HCT116 (cell line): Measurements from ENCODE around the gene LSS. TPM values are rescaled to one million over a fixed set of nuclear protein-coding genes. Genes with fewer than 3 reads are reported as not detected.

ENCODE experiments used
- ATAC-seq: fragments of 200-7000 bp; cut with Tn5 transposase; 2 replicates; pipeline ENCODE4 v1.9.1; 2020; ENCODE audit warnings: mild to moderate bottlenecking, moderate library complexity
- BruUV-seq: library from RNA; stranded (reverse); fragments of 400-500 nt; replicated peaks from 2 replicates; lab custom pipeline; 2021; lab: Mats Ljungman, UMichigan
- CTCF ChIA-PET: fragments of 300-600 bp; sonication (Branson Sonifier 250); formaldehyde crosslinking; loops from one replicate; lab custom pipeline; 2021; ENCODE audit warnings: antibody characterized with exemption; lab: Charles Lee
- POLR2A ChIA-PET: fragments of 300-600, 350-600 bp; sonication (Branson Sonifier 250); formaldehyde crosslinking; loops from one replicate; lab custom pipeline; 2021; ENCODE audit warnings: antibody characterized with exemption; lab: Charles Lee
- RAD21 ChIA-PET, 2 experiments: fragments of 300-600 bp; sonication (Branson Sonifier 250); formaldehyde crosslinking; loops; one replicate each; lab custom pipeline; 2023; ENCODE audit warnings: low total read pairs in 2 of 2; ENCODE audit not compliant: uncharacterized antibody in 2 of 2, unreplicated experiment in 2 of 2, low non-redundant PET in 1 of 2; lab: Charles Lee
- DNase-seq: peaks from one replicate; pipeline ENCODE4 v3.0.0-alpha.2; 2010; ENCODE audit warnings: low read depth, low spot score
- H2AFZ ChIP-seq: fragments of 200-600 bp; shearing (Covaris generic), sonication (generic); 2 replicates; pipeline ENCODE4 v1.6.1; 2017; ENCODE audit warnings: low read depth, mixed run types, mixed read lengths, antibody characterized with exemption, low read length; ENCODE audit not compliant: poor library complexity, severe bottlenecking
- H3K27ac ChIP-seq: 2 replicates; pipeline ENCODE4 v1.5.1; 2012; ENCODE audit warnings: low read depth, low read length
- H3K27me3 ChIP-seq: fragments of 200-600 bp; sonication (generic); 2 replicates; pipeline ENCODE4 v1.6.1; 2016; ENCODE audit warnings: mixed run types, low read length, mixed read lengths; ENCODE audit not compliant: insufficient read depth
- H3K36me3 ChIP-seq, 2 experiments: fragments of 200-500 bp in 1 of 2; fragments of 200-600 bp in 1 of 2; sonication (Bioruptor generic) in 1 of 2; sonication (generic) in 1 of 2; 2 replicates each; pipeline versions ENCODE4 v1.5.1 to v1.6.1; 2014 to 2016; ENCODE audit warnings: low read length in 2 of 2, inconsistent platforms in 1 of 2, mixed read lengths in 1 of 2, mixed run types in 1 of 2; ENCODE audit not compliant: insufficient read depth in 2 of 2, control insufficient read depth in 1 of 2
- H3K4me1 ChIP-seq, 2 experiments: fragments of 200-600 bp in 1 of 2; sonication (generic) in 1 of 2; 2 replicates each; pipeline versions ENCODE4 v1.5.1 to v1.6.1; 2012 to 2017; ENCODE audit warnings: low read length in 2 of 2, inconsistent platforms in 1 of 2, mild to moderate bottlenecking in 1 of 2, mixed read lengths in 1 of 2, mixed run types in 1 of 2, moderate library complexity in 1 of 2; ENCODE audit not compliant: insufficient read depth in 2 of 2, control insufficient read depth in 1 of 2
- H3K4me2 ChIP-seq: fragments of 200-600 bp; sonication (generic); 2 replicates; pipeline ENCODE4 v1.6.1; 2017; ENCODE audit warnings: mixed run types, low read length, mixed read lengths
- H3K4me3 ChIP-seq, 2 experiments: fragments of 200-600 bp in 1 of 2; sonication (generic) in 1 of 2; replicated peaks in 1 of 2; 2 replicates each; pipeline ENCODE4 v1.5.1; 2011 to 2016; ENCODE audit warnings: low read length in 2 of 2, control low read depth in 1 of 2, low read depth in 1 of 2, mild to moderate bottlenecking in 1 of 2, mixed read lengths in 1 of 2, mixed run types in 1 of 2
- H3K79me2 ChIP-seq: fragments of 200-600 bp; sonication (generic); 2 replicates; pipeline ENCODE4 v1.6.1; 2017; ENCODE audit warnings: mild to moderate bottlenecking, mixed run types, low read length, moderate library complexity, mixed read lengths; ENCODE audit not compliant: insufficient read depth
- H3K9ac ChIP-seq: fragments of 200-600 bp; sonication (generic); 2 replicates; pipeline ENCODE4 v1.6.1; 2016; ENCODE audit warnings: low read length, mixed read lengths
- H3K9me2 ChIP-seq: fragments of 200-600 bp; sonication (generic), shearing (Covaris generic); 2 replicates; pipeline ENCODE4 v1.6.1; 2017; ENCODE audit warnings: mixed run types, mild to moderate bottlenecking, moderate library complexity; ENCODE audit not compliant: insufficient read depth
- H3K9me3 ChIP-seq, 2 experiments: fragments of 200-500 bp in 1 of 2; fragments of 200-600 bp in 1 of 2; sonication (Bioruptor generic) in 1 of 2; sonication (generic) in 1 of 2; 2 replicates each; pipeline ENCODE4 v1.6.1; 2014 to 2017; ENCODE audit warnings: low read length in 2 of 2, mixed read lengths in 2 of 2, inconsistent platforms in 1 of 2, low read depth in 1 of 2, mild to moderate bottlenecking in 1 of 2, mixed run types in 1 of 2, moderate library complexity in 1 of 2; ENCODE audit not compliant: control insufficient read depth in 1 of 2, insufficient read depth in 1 of 2
- H4K20me1 ChIP-seq: fragments of 200-600 bp; sonication (generic), shearing (Covaris generic); 2 replicates; pipeline ENCODE4 v1.6.1; 2017; ENCODE audit warnings: mixed run types, mild to moderate bottlenecking, moderate library complexity; ENCODE audit not compliant: insufficient read depth
- CBX3 ChIP-seq: IDR thresholded peaks from 2 replicates; pipeline ENCODE4 v1.6.1; 2012; ENCODE audit warnings: low read depth
- ELF1 ChIP-seq: IDR thresholded peaks from 2 replicates; pipeline ENCODE4 v1.6.1; 2012; ENCODE audit warnings: low read depth, borderline replicate concordance
- EZH2 ChIP-seq: fragments of 200-600 bp; sonication (generic); IDR thresholded peaks from 2 replicates; pipeline ENCODE4 v1.6.1; 2017; ENCODE audit warnings: antibody characterized with exemption, mixed run types
- JUND ChIP-seq: IDR thresholded peaks from 2 replicates; pipeline ENCODE4 v1.6.1; 2012
- POLR2AphosphoS5 ChIP-seq: IDR thresholded peaks from 2 replicates; pipeline ENCODE4 v1.6.1; 2011; ENCODE audit warnings: mild to moderate bottlenecking, low read depth, low read length, moderate library complexity
- RAD21 ChIP-seq: IDR thresholded peaks from 2 replicates; pipeline ENCODE4 v1.6.1; 2012; ENCODE audit warnings: low read depth, mild to moderate bottlenecking
- SP1 ChIP-seq: IDR thresholded peaks from 2 replicates; pipeline ENCODE4 v1.6.1; 2012; ENCODE audit warnings: low read depth
- TCF7L2 ChIP-seq: IDR thresholded peaks from 2 replicates; pipeline ENCODE4 v1.7.0; 2011; ENCODE audit warnings: borderline replicate concordance, inconsistent platforms; ENCODE audit not compliant: insufficient read depth, insufficient read length; ENCODE audit errors: extremely low read depth
- intact Hi-C: fragments of 100-400 bp; cut with micrococcal nuclease; formaldehyde crosslinking; loops from 2 replicates; pipeline ENCODE4 v1.10.0; 2022
- total RNA-seq: library from RNA; stranded (reverse); gene quantifications from one replicate; pipeline ENCODE4 v1.2.1, GENCODE V29; 2021; ENCODE audit not compliant: unreplicated experiment
- TF ChIP-seq, protein P1 (sequence below): IDR thresholded peaks from 2 replicates; pipeline ENCODE4 v1.6.1; 2011; ENCODE audit warnings: mild to moderate bottlenecking, low read length, moderate library complexity; ENCODE audit not compliant: insufficient replicate concordance; ENCODE audit errors: extremely low read depth
- TF ChIP-seq, protein P2 (sequence below): IDR thresholded peaks from 2 replicates; pipeline ENCODE4 v1.6.1; 2012

LSS gene
- total RNA-seq, 1 experiment from 2014 or later: 44.7 TPM

DNA sequence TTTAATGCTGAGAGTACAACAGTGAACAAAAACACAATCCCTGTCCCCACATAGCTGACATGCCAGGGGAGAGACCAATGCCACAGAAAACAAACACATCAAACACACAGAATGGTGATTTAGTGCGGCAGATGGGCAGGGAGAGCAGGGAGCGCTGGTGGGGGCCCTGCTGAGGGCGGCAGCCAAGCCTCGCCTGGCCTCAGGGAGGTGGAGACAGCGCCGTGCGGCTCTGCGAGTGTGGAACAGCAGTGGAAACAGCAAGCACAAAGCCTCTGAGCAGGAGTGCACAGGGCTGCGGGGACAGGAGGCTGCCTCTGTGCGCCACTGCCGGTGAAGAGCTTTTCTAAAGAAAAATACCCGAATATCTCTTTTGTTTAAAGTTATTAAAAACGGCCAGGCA, 39.8 kb upstream of the LSS start:
- Histone ChIP-seq H3K9me2 (no peaks in the 10 kb centered on the region), H3K9ac (no peak overlapping the region), H2AFZ (no peak overlapping the region), H3K4me2 (no peak overlapping the region), H3K27ac (no peak overlapping the region), H3K4me3 (no peak overlapping the region), H3K79me2 (no peaks in the 10 kb centered on the region; the same call in 1 of the 2 replicates), H4K20me1 (no peaks in the 10 kb centered on the region), H3K9me3 (no peaks in the 10 kb centered on the region), H3K36me3 (peaks cover 40 to 72% of the 10 kb centered on the region in 2 experiments), H3K27me3 (no peaks in the 10 kb centered on the region), H3K4me1 (no peaks in the 10 kb centered on the region)
- BruUV-seq: no TSS peak
- no peak for TF ChIP-seq EZH2
- no peak for TF ChIP-seq JUND
- TF ChIP-seq, protein P1, sequence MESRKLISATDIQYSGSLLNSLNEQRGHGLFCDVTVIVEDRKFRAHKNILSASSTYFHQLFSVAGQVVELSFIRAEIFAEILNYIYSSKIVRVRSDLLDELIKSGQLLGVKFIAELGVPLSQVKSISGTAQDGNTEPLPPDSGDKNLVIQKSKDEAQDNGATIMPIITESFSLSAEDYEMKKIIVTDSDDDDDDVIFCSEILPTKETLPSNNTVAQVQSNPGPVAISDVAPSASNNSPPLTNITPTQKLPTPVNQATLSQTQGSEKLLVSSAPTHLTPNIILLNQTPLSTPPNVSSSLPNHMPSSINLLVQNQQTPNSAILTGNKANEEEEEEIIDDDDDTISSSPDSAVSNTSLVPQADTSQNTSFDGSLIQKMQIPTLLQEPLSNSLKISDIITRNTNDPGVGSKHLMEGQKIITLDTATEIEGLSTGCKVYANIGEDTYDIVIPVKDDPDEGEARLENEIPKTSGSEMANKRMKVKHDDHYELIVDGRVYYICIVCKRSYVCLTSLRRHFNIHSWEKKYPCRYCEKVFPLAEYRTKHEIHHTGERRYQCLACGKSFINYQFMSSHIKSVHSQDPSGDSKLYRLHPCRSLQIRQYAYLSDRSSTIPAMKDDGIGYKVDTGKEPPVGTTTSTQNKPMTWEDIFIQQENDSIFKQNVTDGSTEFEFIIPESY: no peak
- no peak for TF ChIP-seq RAD21
- TF ChIP-seq SP1: no peak
- TF ChIP-seq, protein P2, sequence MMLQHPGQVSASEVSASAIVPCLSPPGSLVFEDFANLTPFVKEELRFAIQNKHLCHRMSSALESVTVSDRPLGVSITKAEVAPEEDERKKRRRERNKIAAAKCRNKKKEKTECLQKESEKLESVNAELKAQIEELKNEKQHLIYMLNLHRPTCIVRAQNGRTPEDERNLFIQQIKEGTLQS: no peak
- TF ChIP-seq POLR2AphosphoS5: no peak
- no peak for TF ChIP-seq CBX3
- no peak for TF ChIP-seq ELF1
- no peak for TF ChIP-seq TCF7L2
- POLR2A ChIA-PET: no interaction called here
- RAD21 ChIA-PET: no interaction called here
- CTCF ChIA-PET: no interaction called here
- ATAC-seq (no peak), DNase-seq (no peak)
- intact Hi-C loops: no loop called here
